ENCODE data around the gene ATP5PF. TPM values are rescaled to one million over a fixed set of nuclear protein-coding genes. Genes with fewer than 3 reads are reported as not detected.

ATP5PF gene
- total and polyA plus RNA-seq, 10 of the 15 experiments (the other 5 are each of a cell fraction or from before 2014, with no cell fraction given): 103 to 1,604 (median 487) TPM

GRCh38 chr21:25764065-25764464 lies 29.4 kb upstream of the ATP5PF start (continued):
- TF ChIP-seq NFXL1 (IDR thresholded peaks at IDR 0.05; ENCODE audit: borderline replicate concordance) (no peak), SREBF2 (IDR thresholded peaks at IDR 0.05; ENCODE audit: low read length) (no peak), ZBTB4 (CRISPR knock-in tag; IDR thresholded peaks at IDR 0.05) (no peak), JUND (IDR thresholded peaks at IDR 0.05; ENCODE audit: low read depth, low read length) (no peak)

DNA sequence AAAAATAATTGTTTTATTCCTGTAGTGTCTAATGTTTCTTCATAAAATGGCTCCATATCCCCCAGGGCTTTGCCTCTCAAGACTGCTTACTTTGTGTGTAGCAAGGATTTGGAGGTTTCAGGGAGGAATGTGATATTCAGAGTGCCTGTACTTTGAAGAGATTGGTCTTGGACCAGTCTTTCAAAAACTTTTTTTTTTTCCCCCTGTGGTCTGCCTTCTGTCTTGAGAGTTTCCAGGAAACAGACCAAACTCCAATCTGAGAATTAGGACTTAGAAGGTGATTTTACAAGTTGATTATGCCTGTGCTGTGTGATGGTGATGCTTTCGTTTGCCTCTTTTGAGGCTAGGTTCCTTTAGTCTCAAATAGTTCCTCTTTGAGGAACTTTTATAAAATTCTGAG lies 26.0 kb upstream of the ATP5PF start:
- Histone ChIP-seq H3K79me2 (ENCODE audit: control insufficient read depth, insufficient read depth, low read length) (no peaks in the 10 kb centered on the region), H3K36me3 (ENCODE audit: control insufficient read depth in 2 of 2, insufficient read depth in 2 of 2, low read length in 1 of 2) (peaks cover 3 to 30% of the 10 kb centered on the region in 2 experiments; a peak in 3 of 4 replicates), H3K4me2 (ENCODE audit: control insufficient read depth, insufficient read depth) (no peak overlapping the region), H3K9me3 (replicated peaks; ENCODE audit: control insufficient read depth, insufficient read depth, low read length) (no peaks in the 10 kb centered on the region), H4K20me1 (ENCODE audit: control insufficient read depth, insufficient read depth) (no peaks in the 10 kb centered on the region), H3K4me1 (ENCODE audit: control insufficient read depth, insufficient read depth, low read length) (peaks cover 5% of the 10 kb centered on the region), H3K27ac (ENCODE audit: control insufficient read depth, insufficient read depth) (no peak overlapping the region), H3K9ac (ENCODE audit: control insufficient read depth, insufficient read depth, low read length) (no peak overlapping the region), H3K27me3 (replicated peaks in 1 of 2; ENCODE audit: control insufficient read depth in 2 of 2, insufficient read depth in 2 of 2, low read length in 1 of 2) (no peaks in the 10 kb centered on the region), H3K4me3 (no peak overlapping the region), H2AFZ (ENCODE audit: control insufficient read depth, low read depth, low read length) (no peak overlapping the region)
- TF ChIP-seq TCF7 (IDR thresholded peaks at IDR 0.05; ENCODE audit: borderline replicate concordance) (no peak), ETV6 (conservative IDR thresholded peaks at IDR 0.05 in 1 of 2, IDR thresholded peaks at IDR 0.05 in 1 of 2; ENCODE audit: borderline replicate concordance in 1 of 2, low read depth in 1 of 2) (no peak)
- ChIA-PET RAD21 (ENCODE audit: unreplicated experiment) (no interaction called here), POLR2A (no interaction called here), CTCF (no interaction called here), SMC1A (ENCODE audit: uncharacterized antibody, unreplicated experiment) (no interaction called here)
- DNase-seq (ENCODE audit: low read depth, low spot score): no peak
- no TSS peak for BruUV-seq (replicated peaks)
- intact Hi-C loops (cut with micrococcal nuclease; ENCODE audit: unreplicated experiment): no loop called here
- WGBS (ENCODE audit: insufficient coverage, insufficient replicate concordance, low lambda C conversion rate, missing lambda C conversion rate): 48% methylated on average over 1 of the region's 1 CpG
- FAIRE-seq: no peak
- ATAC-seq: no peak
- in situ Hi-C loops (cut with MboI): no loop called here
